Vagina (tissue), 2 donors: ENCODE results near the gene CSNK1E. TPM values are rescaled to one million over a fixed set of nuclear protein-coding genes. Genes with fewer than 3 reads are reported as not detected.
A peak's percentile ranks its signal among the peaks of the same experiment; 100 is the strongest.

Experiments
- DNase-seq, 2 donors: peaks; one replicate each; pipeline ENCODE4 v3.0.0-alpha.2; 2017; ENCODE audit errors: extremely low spot score in 2 of 2
- H3K27ac ChIP-seq: fragments of 200-600 bp; sonication (generic); one replicate; pipeline ENCODE4 v1.5.1; 2019
- H3K27me3 ChIP-seq: fragments of 200-600 bp; sonication (generic); one replicate; pipeline ENCODE4 v1.5.1; 2019
- H3K36me3 ChIP-seq, 2 donors: fragments of 200-600 bp; sonication (generic); one replicate each; pipeline ENCODE4 v1.5.1; 2017 to 2019
- H3K4me1 ChIP-seq: fragments of 200-600 bp; sonication (generic); one replicate; pipeline ENCODE4 v1.5.1; 2019
- H3K4me3 ChIP-seq, 2 donors: fragments of 200-600 bp; sonication (generic); 1 replicate in 1 of 2; 2 replicates in 1 of 2; pipeline ENCODE4 v1.5.1; 2016 to 2019
- H3K9me3 ChIP-seq: fragments of 200-600 bp; sonication (generic); one replicate; pipeline ENCODE4 v1.5.1; 2019
- CTCF ChIP-seq, 3 experiments: fragments of 450-650 bp in 2 of 3; fragments of 200-600 bp in 1 of 3; sonication (generic) in 1 of 3; IDR thresholded peaks; one replicate each; pipeline ENCODE4 v1.5.1; 2017 to 2019; ENCODE audit warnings: antibody characterized with exemption in 3 of 3, mild to moderate bottlenecking in 2 of 3, moderate library complexity in 2 of 3
- POLR2A ChIP-seq, 2 donors: fragments of 450-650 bp; IDR thresholded peaks; one replicate each; pipeline ENCODE4 v1.6.1; 2017; ENCODE audit warnings: antibody characterized with exemption in 2 of 2, mild to moderate bottlenecking in 2 of 2, moderate library complexity in 2 of 2
- POLR2AphosphoS5 ChIP-seq, 2 donors: sonication (generic); formaldehyde crosslinking; IDR thresholded peaks; one replicate each; pipeline ENCODE4 v1.9.0; 2017; ENCODE audit warnings: antibody characterized with exemption in 2 of 2, mild to moderate bottlenecking in 2 of 2, low read depth in 1 of 2; ENCODE audit not compliant: insufficient read depth in 1 of 2
- intact Hi-C: fragments of 100-400 bp; cut with DNase I; formaldehyde crosslinking; loops from one replicate; pipeline ENCODE4 v1.15.1; 2023
- total RNA-seq: library from RNA; depleted of rRNA; stranded (reverse); fragments of >200 nt; gene quantifications from one replicate; pipeline ENCODE4 v1.2.3, GENCODE V29; 2016

The CSNK1E gene
- total RNA-seq, 1 donor from 2014 or later, result 162 TPM

DNA sequence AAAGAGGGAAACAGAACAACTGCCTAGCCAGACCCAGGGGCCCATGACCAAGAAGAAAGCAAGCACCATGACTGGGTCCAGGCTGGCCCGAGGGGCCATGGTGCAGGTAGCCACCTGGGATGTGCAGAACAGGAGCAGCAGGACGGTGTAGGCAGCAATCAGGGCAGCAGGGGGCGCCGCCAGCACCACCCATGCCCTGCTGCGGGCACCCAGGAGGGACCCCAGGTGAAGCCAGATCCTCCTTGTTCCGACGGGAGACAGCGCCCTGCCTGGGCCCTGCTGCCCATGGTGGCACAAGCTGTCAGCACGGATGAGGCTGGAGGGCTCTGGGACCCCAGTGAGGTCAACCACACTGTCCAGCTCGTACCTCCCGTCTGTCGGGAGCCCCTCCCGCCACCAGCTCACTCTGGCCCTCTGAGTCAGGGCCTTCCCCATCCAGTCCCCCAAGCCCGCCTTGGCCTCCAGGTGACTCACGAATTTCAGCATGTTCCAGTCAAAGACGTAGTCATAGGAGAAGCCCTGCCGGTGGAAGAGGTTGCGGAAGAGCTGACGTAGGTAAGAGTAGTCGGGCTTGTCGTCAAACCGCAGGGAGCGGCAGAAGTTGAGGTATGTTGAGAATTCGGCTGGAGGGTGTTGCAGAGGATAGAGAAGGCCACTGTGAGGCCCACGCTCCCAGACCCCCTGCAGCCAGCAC is 18.8 kb downstream of the CSNK1E start:
- peak in 1 of 2 donors; percentile 18 for TF ChIP-seq POLR2AphosphoS5 (IDR thresholded peaks at IDR 0.05; ENCODE audit: insufficient read depth in 1 of 2, low read depth in 1 of 2)
- peak in 1 of 3 experiments; percentile 5 for TF ChIP-seq CTCF (IDR thresholded peaks at IDR 0.05)
- no peak for TF ChIP-seq POLR2A (IDR thresholded peaks at IDR 0.05)
- peak overlapping the region; percentile 26 for H3K27ac ChIP-seq
- intact Hi-C loops, result no loop called here
- peaks cover 6% of the 10 kb centered on the region for H3K4me1 ChIP-seq
- DNase-seq, result no peak
- H3K27me3 ChIP-seq, result no peaks in the 10 kb centered on the region
- peaks cover 7 to 97% of the 10 kb centered on the region in 2 donors for H3K36me3 ChIP-seq
- no peaks in the 10 kb centered on the region for H3K9me3 ChIP-seq
- H3K4me3 ChIP-seq, result no peak overlapping the region

GRCh38 chr22:38296372-38296771 is 20.9 kb downstream of the CSNK1E start:
- no peaks in the 10 kb centered on the region for H3K4me1 ChIP-seq
- no peak overlapping the region for H3K4me3 ChIP-seq
- no peak for DNase-seq
- H3K27ac ChIP-seq, result no peak overlapping the region
- TF ChIP-seq CTCF (IDR thresholded peaks at IDR 0.05), result no peak
- no peak for TF ChIP-seq POLR2AphosphoS5 (IDR thresholded peaks at IDR 0.05; ENCODE audit: insufficient read depth in 1 of 2, low read depth in 1 of 2)
- TF ChIP-seq POLR2A (IDR thresholded peaks at IDR 0.05), result no peak
- intact Hi-C loops, result no loop called here
- H3K27me3 ChIP-seq, result no peaks in the 10 kb centered on the region
- peaks cover 7 to 85% of the 10 kb centered on the region in 2 donors for H3K36me3 ChIP-seq
- no peaks in the 10 kb centered on the region for H3K9me3 ChIP-seq

- no peak for DNase-seq
- no peak overlapping the region for H3K4me3 ChIP-seq
- no peak overlapping the region for H3K27ac ChIP-seq
- H3K36me3 ChIP-seq, result peaks cover 7 to 85% of the 10 kb centered on the region in 2 donors
- TF ChIP-seq POLR2AphosphoS5 (IDR thresholded peaks at IDR 0.05; ENCODE audit: insufficient read depth in 1 of 2, low read depth in 1 of 2) (no peak), POLR2A (IDR thresholded peaks at IDR 0.05) (no peak), CTCF (IDR thresholded peaks at IDR 0.05) (no peak)
- no peaks in the 10 kb centered on the region for H3K9me3 ChIP-seq
- H3K27me3 ChIP-seq, result no peaks in the 10 kb centered on the region
- intact Hi-C loops, result no loop called here
- no peaks in the 10 kb centered on the region for H3K4me1 ChIP-seq
These were observed 21.4 kb downstream of the CSNK1E start for GRCh38 chr22:38295863-38296262.

DNA sequence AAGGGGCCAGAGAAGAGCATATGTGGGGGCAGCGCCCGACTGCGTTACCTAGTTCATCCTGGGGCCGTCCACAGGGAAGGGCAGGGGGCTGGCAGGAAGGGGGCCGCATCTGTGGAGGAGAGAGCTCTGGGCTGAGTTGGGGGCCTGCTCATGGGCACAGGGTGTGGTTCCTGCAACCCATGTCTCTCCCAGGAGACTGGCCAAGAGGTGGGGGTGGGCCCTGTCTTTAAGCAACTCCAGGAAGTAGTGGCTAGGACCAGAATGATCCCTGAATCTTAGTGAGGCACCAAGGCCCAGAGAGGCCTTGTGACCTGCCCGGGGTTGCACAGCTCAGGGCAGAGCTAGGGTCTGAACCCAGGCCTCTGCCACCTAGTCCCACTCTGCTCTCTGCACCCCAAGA is 21.9 kb downstream of the CSNK1E start:
- no peak for DNase-seq
- TF ChIP-seq POLR2AphosphoS5 (IDR thresholded peaks at IDR 0.05; ENCODE audit: insufficient read depth in 1 of 2, low read depth in 1 of 2) (no peak), CTCF (IDR thresholded peaks at IDR 0.05) (no peak), POLR2A (IDR thresholded peaks at IDR 0.05) (no peak)
- intact Hi-C loops, result no loop called here
- Histone ChIP-seq H3K4me3 (no peak overlapping the region), H3K27me3 (no peaks in the 10 kb centered on the region), H3K36me3 (peaks cover 7 to 80% of the 10 kb centered on the region in 2 donors), H3K27ac (peak overlapping the region; percentile 3), H3K4me1 (no peaks in the 10 kb centered on the region), H3K9me3 (no peaks in the 10 kb centered on the region)

GRCh38 chr22:38294193-38294592 is 23.0 kb downstream of the CSNK1E start:
- H3K27me3 ChIP-seq, result no peaks in the 10 kb centered on the region
- H3K4me1 ChIP-seq, result no peaks in the 10 kb centered on the region
- H3K4me3 ChIP-seq, result no peak overlapping the region
- intact Hi-C loops, result no loop called here
- TF ChIP-seq POLR2AphosphoS5 (IDR thresholded peaks at IDR 0.05; ENCODE audit: insufficient read depth in 1 of 2, low read depth in 1 of 2) (no peak), CTCF (IDR thresholded peaks at IDR 0.05) (no peak), POLR2A (IDR thresholded peaks at IDR 0.05) (no peak)
- peaks cover 4 to 69% of the 10 kb centered on the region in 2 donors for H3K36me3 ChIP-seq
- H3K9me3 ChIP-seq, result no peaks in the 10 kb centered on the region
- DNase-seq, result no peak
- H3K27ac ChIP-seq, result no peak overlapping the region
